ENCODE measurements around the gene PRPF8. TPM values are rescaled to one million over a fixed set of nuclear protein-coding genes. Genes with fewer than 3 reads are reported as not detected.

The PRPF8 gene
- total and polyA plus RNA-seq, 10 of the 15 experiments (the other 5 are each of a cell fraction or from before 2014, with no cell fraction given) = 77.2 to 337 (median 162) TPM

DNA sequence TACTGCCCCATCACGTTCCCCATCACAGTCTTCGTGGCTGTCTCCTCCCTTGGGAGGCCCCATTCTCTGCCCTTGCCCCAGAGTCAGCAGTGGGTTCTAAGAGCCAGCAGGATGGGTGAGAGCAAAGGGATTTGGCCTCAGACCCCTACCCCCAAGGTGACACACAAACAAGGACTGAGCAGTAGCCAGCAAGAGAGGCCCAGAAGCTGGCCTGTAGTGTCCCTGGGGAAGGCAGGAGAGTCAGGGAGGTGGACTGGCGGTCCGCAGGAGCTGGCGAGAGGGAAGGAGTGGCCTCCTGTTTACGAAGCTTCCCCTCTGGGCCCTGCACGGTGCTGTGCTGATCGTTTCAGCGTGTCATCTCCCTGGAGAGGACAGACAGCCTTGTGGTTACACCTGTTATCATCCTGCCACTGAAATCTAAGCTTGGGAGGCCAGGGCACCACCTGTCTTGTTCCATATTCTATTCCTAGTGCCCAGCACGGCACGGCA is 48.2 kb upstream of the PRPF8 start:
- Histone ChIP-seq H3K27ac (ENCODE audit: control insufficient read depth, insufficient read depth) (no peak overlapping the region), H3K27me3 (replicated peaks in 1 of 2; ENCODE audit: control insufficient read depth in 2 of 2, insufficient read depth in 2 of 2, low read length in 1 of 2) (no peaks in the 10 kb centered on the region), H3K4me3 (no peak overlapping the region), H3K4me2 (ENCODE audit: control insufficient read depth, insufficient read depth) (no peak overlapping the region; the same call in 1 of the 2 replicates), H3K79me2 (ENCODE audit: control insufficient read depth, insufficient read depth, low read length) (no peaks in the 10 kb centered on the region), H4K20me1 (ENCODE audit: control insufficient read depth, insufficient read depth) (no peaks in the 10 kb centered on the region), H3K36me3 (ENCODE audit: control insufficient read depth in 2 of 2, insufficient read depth in 2 of 2, low read length in 1 of 2) (peaks cover 0 to 3% of the 10 kb centered on the region in 2 experiments; a peak in 1 of 4 replicates), H2AFZ (ENCODE audit: control insufficient read depth, low read depth, low read length) (no peak overlapping the region), H3K9me3 (replicated peaks; ENCODE audit: control insufficient read depth, insufficient read depth, low read length) (no peaks in the 10 kb centered on the region), H3K4me1 (ENCODE audit: control insufficient read depth, insufficient read depth, low read length) (peaks cover 22% of the 10 kb centered on the region), H3K9ac (ENCODE audit: control insufficient read depth, insufficient read depth, low read length) (no peak overlapping the region)
- intact Hi-C loops (cut with micrococcal nuclease; ENCODE audit: unreplicated experiment) = no loop called here
- no TSS peak for BruUV-seq (replicated peaks)
- FAIRE-seq (no peak), DNase-seq (ENCODE audit: low read depth, low spot score) (no peak), ATAC-seq (peak; percentile 25; the same call in 2 of the 3 replicates)
- POLR2A ChIA-PET = interaction anchor here (0.7 to 1.1 kb wide), 2 partner anchors 16 to 37 kb away, joined by 3 read pairs; no protein-coding TSS in a partner anchor
- 13% methylated on average over 11 of the region's 11 CpGs for WGBS (ENCODE audit: insufficient coverage, insufficient replicate concordance, low lambda C conversion rate, missing lambda C conversion rate)
- TF ChIP-seq CHD4 (IDR thresholded peaks at IDR 0.05) = no peak
- no peak for TF ChIP-seq ZNF207 (IDR thresholded peaks at IDR 0.05; ENCODE audit: borderline replicate concordance)
- peak; percentile 38 for TF ChIP-seq MEF2B (IDR thresholded peaks at IDR 0.05; ENCODE audit: partially characterized antibody, poor library complexity, severe bottlenecking)
- TF ChIP-seq RELA (IDR thresholded peaks at IDR 0.05; ENCODE audit: borderline replicate concordance, partially characterized antibody) = no peak
- no peak for TF ChIP-seq ATF7 (IDR thresholded peaks at IDR 0.05; ENCODE audit: low read depth)
- TF ChIP-seq SMAD5 (IDR thresholded peaks at IDR 0.05; ENCODE audit: low read depth) = no peak
- TF ChIP-seq POLR2A (IDR thresholded peaks at IDR 0.05; ENCODE audit: low read depth, low read length) = peak; percentile 32; the same call in 1 of the 2 replicates
- no peak for TF ChIP-seq RFX5 (IDR thresholded peaks at IDR 0.05; ENCODE audit: low read depth, low read length)
- SMC1A ChIA-PET (ENCODE audit: uncharacterized antibody, unreplicated experiment) = interaction anchor here (0.9 to 1.4 kb wide), 3 partner anchors 11 to 131 kb away, joined by 3 to 4 read pairs (median 3); no protein-coding TSS in a partner anchor
- RAD21 ChIA-PET (ENCODE audit: unreplicated experiment) = interaction anchor here (0.6 to 1.5 kb wide), 2 partner anchors 12 to 90 kb away, joined by 3 to 5 read pairs; no protein-coding TSS in a partner anchor
- in situ Hi-C loops (cut with MboI) = no loop called here
- CTCF ChIA-PET = interaction anchor here (1.2 kb wide), 1 partner anchor 12 kb away, joined by 5 read pairs; no protein-coding TSS in a partner anchor
